ENCODE measurements around the gene GRK2. TPM values are rescaled to one million over a fixed set of nuclear protein-coding genes. Genes with fewer than 3 reads are reported as not detected.

GRK2 gene
- total and polyA plus RNA-seq, 2 of the 13 experiments (the other 11 are each of a cell fraction or from before 2014, with no cell fraction given) = 31.3 to 42.4 TPM

- Histone ChIP-seq H3K9me3 (ENCODE audit: low read length) (no peaks in the 10 kb centered on the region), H3K36me3 (replicated peaks in 1 of 2; ENCODE audit: control insufficient read depth in 1 of 2, insufficient read depth in 2 of 2, low read length in 2 of 2) (peaks cover 28 to 66% of the 10 kb centered on the region in 2 experiments), H3K4me3 (replicated peaks in 1 of 3; ENCODE audit: insufficient read depth in 1 of 3, low read depth in 2 of 3, low read length in 3 of 3) (no peak overlapping the region), H4K20me1 (ENCODE audit: insufficient read depth, low read length) (peaks cover 37% of the 10 kb centered on the region; the same call in 1 of the 2 replicates), H3K79me2 (ENCODE audit: insufficient read depth, low read length) (peaks cover 36% of the 10 kb centered on the region), H3K9ac (ENCODE audit: insufficient read depth, low read depth, low read length) (no peak overlapping the region), H3K27me3 (ENCODE audit: control insufficient read depth in 1 of 2, insufficient read depth in 2 of 2, low read length in 2 of 2) (no peaks in the 10 kb centered on the region), H3K4me1 (ENCODE audit: insufficient read depth, low read length) (peaks cover 6% of the 10 kb centered on the region; the same call in 1 of the 2 replicates), H2AFZ (ENCODE audit: low read length) (no peak overlapping the region), H3K27ac (ENCODE audit: extremely low read length, insufficient read depth, low read length) (no peak overlapping the region), H3K4me2 (ENCODE audit: low read depth, low read length) (no peak overlapping the region)
- in situ Hi-C loops (cut with HindIII; ENCODE audit: extremely low pct_ligation_motif_present, low pct_unique_long_range_greater_than_20kb) (no loop called here), intact Hi-C loops (cut with micrococcal nuclease; ENCODE audit: unreplicated experiment) (no loop called here)
- DNase-seq (ENCODE audit: low spot score) = no peak
- ATAC-seq = no peak
- CTCF ChIA-PET (ENCODE audit: low intra/inter-chr PET ratio, low total read pairs) = no interaction called here
- BruUV-seq (replicated peaks) = no TSS peak
- no peak for FAIRE-seq
- POLR2A ChIA-PET = no interaction called here
- 97% methylated on average over 10 of the region's 17 CpGs for WGBS (ENCODE audit: low lambda C conversion rate)
- peak; percentile 51 for TF ChIP-seq AGO2 (optimal IDR thresholded peaks at IDR 0.05; ENCODE audit: low read depth, low read length)
- TF ChIP-seq ZBTB42 (CRISPR knock-in tag; IDR thresholded peaks at IDR 0.05) = no peak
- TF ChIP-seq TAF15 (IDR thresholded peaks at IDR 0.05; ENCODE audit: low read depth, low read length, poor library complexity, severe bottlenecking) = no peak
- TF ChIP-seq THYN1 (CRISPR knock-in tag; IDR thresholded peaks at IDR 0.05; ENCODE audit: borderline replicate concordance, low read depth) = no peak
- no peak for TF ChIP-seq SOX6 (IDR thresholded peaks at IDR 0.05)
- TF ChIP-seq SOX6 (CRISPR knock-in tag; IDR thresholded peaks at IDR 0.05) = no peak
- peak; percentile 26 for TF ChIP-seq HNRNPLL (IDR thresholded peaks at IDR 0.05; ENCODE audit: low read depth, low read length, poor library complexity, severe bottlenecking)
- TF ChIP-seq ZNF280D (CRISPR knock-in tag; IDR thresholded peaks at IDR 0.05) = no peak
- no peak for TF ChIP-seq YEATS4 (CRISPR knock-in tag; IDR thresholded peaks at IDR 0.05; ENCODE audit: borderline replicate concordance)
- no peak for TF ChIP-seq SP1 (IDR thresholded peaks at IDR 0.05)
- TF ChIP-seq SP1 (CRISPR knock-in tag; IDR thresholded peaks at IDR 0.05) = no peak
- TF ChIP-seq ZBTB10 (CRISPR knock-in tag; IDR thresholded peaks at IDR 0.05; ENCODE audit: borderline replicate concordance) = no peak
- no peak for TF ChIP-seq ZNF160 (CRISPR knock-in tag; IDR thresholded peaks at IDR 0.05)
- no peak for TF ChIP-seq MYPOP (CRISPR knock-in tag; IDR thresholded peaks at IDR 0.05)
- no peak for TF ChIP-seq ZBTB37 (CRISPR knock-in tag; IDR thresholded peaks at IDR 0.05)
Observed at GRCh38 chr11:67275606-67276409, 9.5 kb downstream of the GRK2 start.

Measured in HepG2 (cell line).